B cell (primary cell): ENCODE results near the gene GPC5. TPM values are rescaled to one million over a fixed set of nuclear protein-coding genes. Genes with fewer than 3 reads are reported as not detected.

Experiments
- ATAC-seq: fragments of 200-7000 bp; cut with Tn5 transposase; one replicate; pipeline ENCODE4 v1.10.0; 2021; ENCODE audit warnings: low read depth, mild to moderate bottlenecking, moderate number of reproducible peaks, moderate library complexity
- CTCF ChIA-PET: fragments of 350-600 bp; sonication (Branson Sonifier 250); formaldehyde crosslinking; loops from one replicate; lab custom pipeline; 2021; ENCODE audit warnings: antibody characterized with exemption, inconsistent platforms; lab: Charles Lee
- POLR2A ChIA-PET: fragments of 350-600 bp; sonication (Branson Sonifier 250); formaldehyde crosslinking; loops from one replicate; lab custom pipeline; 2021; ENCODE audit warnings: antibody characterized with exemption; lab: Charles Lee
- DNase-seq: peaks from one replicate; pipeline ENCODE4 v3.0.0; 2013
- H2AFZ ChIP-seq: 2 replicates; pipeline ENCODE4 v1.6.1; 2012; ENCODE audit warnings: mild to moderate bottlenecking, low read depth, low read length; ENCODE audit not compliant: insufficient read depth, poor library complexity, severe bottlenecking
- H3K27ac ChIP-seq, 2 donors: 1 replicate in 1 of 2; 2 replicates in 1 of 2; pipeline ENCODE4 v1.5.1; 2012 to 2013; ENCODE audit warnings: low read length in 2 of 2, mild to moderate bottlenecking in 2 of 2, moderate library complexity in 1 of 2
- H3K27me3 ChIP-seq, 4 experiments: fragments of 200-600 bp in 1 of 4; sonication (generic) in 1 of 4; replicated peaks in 1 of 4; 1 replicate in 2 of 4; 2 replicates in 2 of 4; pipeline versions ENCODE4 v1.6.1 to v1.7.0; 2013 to 2016; ENCODE audit warnings: low read length in 3 of 4, mild to moderate bottlenecking in 2 of 4, mixed read lengths in 1 of 4, moderate library complexity in 1 of 4; ENCODE audit not compliant: insufficient read depth in 4 of 4, control insufficient read depth in 3 of 4; ENCODE audit errors: control extremely low read depth in 1 of 4
- H3K36me3 ChIP-seq, 2 experiments: replicated peaks in 1 of 2; 1 replicate in 1 of 2; 2 replicates in 1 of 2; pipeline versions ENCODE4 v1.6.1 to v1.7.1; 2013; ENCODE audit warnings: low read length in 1 of 2; ENCODE audit not compliant: insufficient read depth in 2 of 2, control insufficient read depth in 1 of 2; ENCODE audit errors: control extremely low read depth in 1 of 2, extremely low read depth in 1 of 2
- H3K4me1 ChIP-seq, 2 donors: fragments of 200-600 bp in 1 of 2; sonication (generic) in 1 of 2; 1 replicate in 1 of 2; 2 replicates in 1 of 2; pipeline versions ENCODE4 v1.5.1 to v1.6.1; 2013 to 2017; ENCODE audit warnings: low read length in 2 of 2; ENCODE audit not compliant: control insufficient read depth in 2 of 2, insufficient read depth in 2 of 2
- H3K4me2 ChIP-seq: replicated peaks from 2 replicates; pipeline ENCODE3; 2012; ENCODE audit warnings: mild to moderate bottlenecking, low read depth, low read length; ENCODE audit not compliant: poor library complexity, severe bottlenecking
- H3K4me3 ChIP-seq, 5 experiments: fragments of 200-600 bp in 1 of 5; sonication (generic) in 1 of 5; 1 replicate in 3 of 5; 2 replicates in 2 of 5; pipeline versions ENCODE4 v1.5.1 to v1.7.0; 2011 to 2016; ENCODE audit warnings: low read length in 4 of 5, mild to moderate bottlenecking in 4 of 5, low read depth in 2 of 5, control low read depth in 1 of 5, moderate library complexity in 1 of 5; ENCODE audit not compliant: insufficient read depth in 1 of 5; ENCODE audit errors: control extremely low read depth in 1 of 5, extremely low read depth in 1 of 5
- H3K79me2 ChIP-seq: fragments of 200-600 bp; sonication (generic); one replicate; pipeline ENCODE4 v1.6.0; 2016; ENCODE audit warnings: low read length; ENCODE audit not compliant: control insufficient read depth, insufficient read depth
- H3K9ac ChIP-seq: fragments of 200-600 bp; sonication (generic); 2 replicates; pipeline ENCODE4 v1.6.1; 2017; ENCODE audit warnings: mild to moderate bottlenecking, low read length, moderate library complexity
- H3K9me3 ChIP-seq, 3 donors: one replicate each; pipeline versions ENCODE4 v1.6.1 to v1.7.1; 2013; ENCODE audit warnings: low read length in 2 of 3; ENCODE audit not compliant: control insufficient read depth in 2 of 3, insufficient read depth in 1 of 3; ENCODE audit errors: control extremely low read depth in 1 of 3
- H4K20me1 ChIP-seq: 2 replicates; pipeline ENCODE4 v1.6.0; 2012; ENCODE audit warnings: mild to moderate bottlenecking, low read length; ENCODE audit not compliant: insufficient read depth, control insufficient read depth, poor library complexity, severe bottlenecking
- H3K27ac Mint-ChIP-seq: one replicate; pipeline ENCODE4 v1.8.0; 2021; ENCODE audit warnings: mixed read lengths
- H3K27me3 Mint-ChIP-seq: one replicate; pipeline ENCODE4 v1.8.0; 2021; ENCODE audit warnings: mixed read lengths
- H3K4me1 Mint-ChIP-seq: one replicate; pipeline ENCODE4 v1.8.0; 2021; ENCODE audit warnings: mixed read lengths
- H3K4me3 Mint-ChIP-seq: one replicate; pipeline ENCODE4 v1.8.0; 2021; ENCODE audit warnings: mixed read lengths
- H3K9me3 Mint-ChIP-seq: one replicate; pipeline ENCODE4 v1.8.0; 2022; ENCODE audit warnings: mixed read lengths; ENCODE audit not compliant: insufficient read depth
- EZH2 ChIP-seq: IDR thresholded peaks from 2 replicates; pipeline ENCODE4 v1.6.1; 2012; ENCODE audit warnings: borderline replicate concordance, low read depth, mild to moderate bottlenecking, moderate library complexity, low read length; ENCODE audit not compliant: insufficient read depth, poor library complexity, severe bottlenecking
- WGBS: methylation state at CpG from one replicate; pipeline ENCODE4 v1.1.5; 2013; ENCODE audit warnings: missing lambda C conversion rate; ENCODE audit not compliant: insufficient coverage; 5-methylcytosine and 5-hydroxymethylcytosine counted together
- intact Hi-C: fragments of 100-400 bp; cut with micrococcal nuclease; formaldehyde crosslinking; loops from one replicate; pipeline ENCODE4 v1.10.0; 2022
- polyA plus RNA-seq: library from polyadenylated mRNA; depleted of rRNA; stranded (reverse); fragments of >200 nt; gene quantifications from 2 replicates; pipeline ENCODE4 v1.2.3, GENCODE V29; 2012
- total RNA-seq, 2 donors: library from RNA; stranded (reverse); fragments of 120-200 nt in 1 of 2; gene quantifications; 1 replicate in 1 of 2; 2 replicates in 1 of 2; pipeline versions ENCODE4 v1.2.3 to v1.2.4, GENCODE V29; 2013 to 2022
- TF ChIP-seq, protein P1 (sequence below): fragments of 200-600 bp; IDR thresholded peaks from one replicate; pipeline ENCODE4 v1.8.0; 2022; ENCODE audit warnings: antibody characterized with exemption, mild to moderate bottlenecking

GPC5 gene
- total and polyA plus RNA-seq, 2 donors (not counting 1 experiment from before 2014, with no cell fraction given): 0.15 to 0.30 TPM

GRCh38 chr13:92590503-92590908, 1192.1 kb downstream of the GPC5 start:
- DNase-seq: no peak
- ChIA-PET CTCF (no interaction called here), POLR2A (no interaction called here)
- no peaks in the 10 kb centered on the region for H3K4me1 Mint-ChIP-seq
- TF ChIP-seq EZH2: no peak
- TF ChIP-seq, protein P1, sequence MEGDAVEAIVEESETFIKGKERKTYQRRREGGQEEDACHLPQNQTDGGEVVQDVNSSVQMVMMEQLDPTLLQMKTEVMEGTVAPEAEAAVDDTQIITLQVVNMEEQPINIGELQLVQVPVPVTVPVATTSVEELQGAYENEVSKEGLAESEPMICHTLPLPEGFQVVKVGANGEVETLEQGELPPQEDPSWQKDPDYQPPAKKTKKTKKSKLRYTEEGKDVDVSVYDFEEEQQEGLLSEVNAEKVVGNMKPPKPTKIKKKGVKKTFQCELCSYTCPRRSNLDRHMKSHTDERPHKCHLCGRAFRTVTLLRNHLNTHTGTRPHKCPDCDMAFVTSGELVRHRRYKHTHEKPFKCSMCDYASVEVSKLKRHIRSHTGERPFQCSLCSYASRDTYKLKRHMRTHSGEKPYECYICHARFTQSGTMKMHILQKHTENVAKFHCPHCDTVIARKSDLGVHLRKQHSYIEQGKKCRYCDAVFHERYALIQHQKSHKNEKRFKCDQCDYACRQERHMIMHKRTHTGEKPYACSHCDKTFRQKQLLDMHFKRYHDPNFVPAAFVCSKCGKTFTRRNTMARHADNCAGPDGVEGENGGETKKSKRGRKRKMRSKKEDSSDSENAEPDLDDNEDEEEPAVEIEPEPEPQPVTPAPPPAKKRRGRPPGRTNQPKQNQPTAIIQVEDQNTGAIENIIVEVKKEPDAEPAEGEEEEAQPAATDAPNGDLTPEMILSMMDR: no peak
- no peak for ATAC-seq
- Histone ChIP-seq H3K4me2 (no peak overlapping the region), H3K27me3 (no peaks in the 10 kb centered on the region), H3K79me2 (no peaks in the 10 kb centered on the region), H3K9ac (no peak overlapping the region), H3K27ac (no peak overlapping the region), H3K9me3 (peaks cover 0 to 4% (median 3%) of the 10 kb centered on the region in 3 donors), H2AFZ (no peak overlapping the region), H4K20me1 (no peaks in the 10 kb centered on the region), H3K4me3 (no peak overlapping the region), H3K36me3 (no peaks in the 10 kb centered on the region), H3K4me1 (no peaks in the 10 kb centered on the region)
- no peaks in the 10 kb centered on the region for H3K27me3 Mint-ChIP-seq
- intact Hi-C loops: no loop called here
- no peak overlapping the region for H3K27ac Mint-ChIP-seq
- 90% methylated on average over 2 of the region's 5 CpGs for WGBS
- peaks cover 9% of the 10 kb centered on the region for H3K9me3 Mint-ChIP-seq
- H3K4me3 Mint-ChIP-seq: no peak overlapping the region

- Histone ChIP-seq H4K20me1 (no peaks in the 10 kb centered on the region), H3K4me3 (no peak overlapping the region), H3K9me3 (peaks cover 0 to 4% (median 3%) of the 10 kb centered on the region in 3 donors), H3K4me1 (no peaks in the 10 kb centered on the region), H3K79me2 (no peaks in the 10 kb centered on the region), H2AFZ (no peak overlapping the region), H3K36me3 (no peaks in the 10 kb centered on the region), H3K9ac (no peak overlapping the region), H3K27me3 (no peaks in the 10 kb centered on the region), H3K27ac (no peak overlapping the region), H3K4me2 (no peak overlapping the region)
- CTCF ChIA-PET: no interaction called here
- Mint-ChIP-seq H3K27ac (no peak overlapping the region), H3K27me3 (no peaks in the 10 kb centered on the region), H3K4me1 (no peaks in the 10 kb centered on the region), H3K4me3 (no peak overlapping the region), H3K9me3 (peaks cover 10% of the 10 kb centered on the region)
- ATAC-seq (no peak), DNase-seq (no peak)
- POLR2A ChIA-PET: no interaction called here
- TF ChIP-seq EZH2: no peak
- TF ChIP-seq, protein P1: no peak
- intact Hi-C loops: no loop called here
- 100% methylated on average over 1 of the region's 5 CpGs for WGBS
These were observed 1192.7 kb downstream of the GPC5 start for GRCh38 chr13:92591117-92591516.
